HG02938 (cell line): ENCODE results near the gene RBMX2.

Source experiments
- ATAC-seq: cut with Tn5 transposase; IDR thresholded peaks from one replicate; pipeline ENCODE4 v1.9.1; 2021; ENCODE audit warnings: mild to moderate bottlenecking, moderate library complexity; ENCODE audit not compliant: unreplicated experiment

RBMX2 gene

DNA sequence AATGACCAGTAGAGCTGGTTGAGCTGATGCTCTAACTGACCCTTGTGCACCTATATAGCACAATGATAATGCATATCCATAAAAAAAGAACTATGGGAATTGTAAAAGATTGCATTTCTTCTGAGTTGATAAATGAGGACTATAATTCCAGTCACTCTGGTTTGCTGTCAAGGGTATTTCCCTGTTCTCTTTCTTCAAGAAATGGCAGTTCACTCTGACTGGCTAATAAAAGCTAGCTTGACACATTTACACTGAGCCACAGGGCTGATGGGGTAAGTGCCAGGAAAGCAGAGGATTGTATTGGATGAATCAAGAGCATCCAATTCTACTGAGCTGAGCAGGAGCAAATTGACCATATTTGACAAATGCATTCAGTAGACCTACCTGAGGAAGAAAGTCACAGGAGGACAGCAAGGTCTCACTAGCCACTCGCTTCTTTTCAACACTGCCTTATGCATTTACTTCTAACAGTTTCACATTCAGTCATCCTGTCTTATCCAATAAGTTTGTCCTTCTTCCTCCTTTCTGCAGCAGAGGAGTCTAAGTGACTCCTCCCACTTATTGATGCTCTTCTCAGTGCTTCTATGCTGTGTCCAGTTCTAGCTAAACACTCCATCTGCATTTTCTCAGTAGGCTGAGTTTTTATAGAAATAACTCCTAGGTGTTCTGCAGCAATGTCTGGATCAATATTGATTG is 43.0 kb downstream of the RBMX2 start:
- ATAC-seq = no peak

DNA sequence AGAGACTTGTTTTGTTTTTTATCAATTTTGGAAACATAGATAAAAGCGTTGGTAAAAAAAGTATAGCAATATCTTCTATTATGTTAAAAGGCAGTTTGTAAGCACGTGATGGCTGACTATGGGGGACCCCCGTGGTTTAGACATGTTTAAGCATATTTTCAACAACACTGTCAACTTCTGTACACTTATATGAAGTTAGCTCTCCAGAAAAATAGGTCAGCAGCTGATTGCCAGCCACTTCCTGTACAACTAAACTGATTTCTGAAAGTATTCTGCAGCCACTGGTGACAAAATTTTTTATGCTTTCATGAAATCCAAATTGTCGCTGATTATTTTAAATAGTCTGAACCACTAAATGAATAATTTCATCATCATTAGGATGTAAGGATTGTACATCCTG is 45.2 kb downstream of the RBMX2 start:
- ATAC-seq = no peak
